Adrenal gland (tissue), 12 donors: ENCODE results near the gene BPI. TPM values are rescaled to one million over a fixed set of nuclear protein-coding genes. Genes with fewer than 3 reads are reported as not detected.

ENCODE experiments used
- DNase-seq, 7 donors: peaks; one replicate each; pipeline ENCODE4 v3.0.0-alpha.2; 2019 to 2020
- H3K27ac ChIP-seq, 5 donors: fragments of 200-600 bp; sonication (generic) in 4 of 5; 1 replicate in 3 of 5; 2 replicates in 2 of 5; pipeline versions ENCODE4 v1.5.1 to v1.8.0; 2016 to 2020; ENCODE audit warnings: mild to moderate bottlenecking in 1 of 5
- H3K27me3 ChIP-seq: fragments of 200-600 bp; 2 replicates; pipeline ENCODE4 v1.8.0; 2021
- H3K36me3 ChIP-seq, 2 donors: fragments of 200-600 bp; replicated peaks in 1 of 2; 1 replicate in 1 of 2; 2 replicates in 1 of 2; pipeline versions ENCODE4 v1.5.1 to v1.8.0; 2018 to 2022
- H3K4me1 ChIP-seq, 2 donors: fragments of 200-600 bp; replicated peaks in 1 of 2; 1 replicate in 1 of 2; 2 replicates in 1 of 2; pipeline versions ENCODE4 v1.5.1 to v1.8.0; 2018 to 2021
- H3K4me3 ChIP-seq, 4 donors: fragments of 200-600 bp; sonication (generic) in 3 of 4; one replicate each; pipeline ENCODE4 v1.5.1; 2016 to 2018
- H3K9me3 ChIP-seq, 3 donors: fragments of 200-600 bp; sonication (generic) in 1 of 3; replicated peaks in 1 of 3; 1 replicate in 2 of 3; 2 replicates in 1 of 3; pipeline versions ENCODE4 v1.5.1 to v1.8.0; 2016 to 2021
- POLR2A ChIP-seq, 2 donors: fragments of 450-650 bp; IDR thresholded peaks; one replicate each; pipeline ENCODE4 v1.6.1; 2017; ENCODE audit warnings: antibody characterized with exemption in 2 of 2, mild to moderate bottlenecking in 2 of 2, moderate library complexity in 1 of 2
- whole genome bisulfite sequencing, 4 donors: extraction: QIAGEN DNeasy Blood & Tissue Kit in 2 of 4; methylation state at CpG; one replicate each; pipeline versions ENCODE4 v1.1.5 to v1.1.7; 2013 to 2017; 5-methylcytosine and 5-hydroxymethylcytosine counted together
- intact Hi-C, 2 donors: fragments of 100-400 bp; cut with DNase I; formaldehyde crosslinking; loops; one replicate each; pipeline versions ENCODE4 v1.14.1 to v1.15.0; 2022 to 2023
- polyA plus RNA-seq, 3 donors: library from polyadenylated mRNA; stranded (reverse); fragments of 200-250 nt in 2 of 3; fragments of 350-450 nt in 1 of 3; fragmentation: Illumina TruSeq in 1 of 3; extraction: RNeasy Lipid Tissue Mini Kit (QIAGEN cat#74804) in 1 of 3; gene quantifications; one replicate each; pipeline ENCODE4 v1.2.3, GENCODE V29; 2013 to 2014
- total RNA-seq, 9 donors: library from RNA; depleted of rRNA in 4 of 9; stranded (reverse); fragments of >200 nt in 4 of 9; fragments of 120-200 nt in 1 of 9; fragmentation: NEBNext Ultra II Directional in 1 of 9; extraction: Animal tissue kit (Norgen Biotek cat#: 25700) in 1 of 9; gene quantifications; one replicate each; pipeline versions ENCODE4 v1.1.0 to v1.2.4, GENCODE V29; 2013 to 2023
- TF ChIP-seq, protein P1 (sequence below), 6 experiments: fragments of 450-650 bp in 4 of 6; fragments of 200-600 bp in 2 of 6; sonication (generic) in 1 of 6; IDR thresholded peaks; 1 replicate in 5 of 6; 2 replicates in 1 of 6; pipeline versions ENCODE4 v1.5.1 to v1.8.0; 2016 to 2021; ENCODE audit warnings: antibody characterized with exemption in 6 of 6, mild to moderate bottlenecking in 2 of 6, moderate library complexity in 1 of 6
- donor health status: healthy with polysubstance abuse.
- donor health status: Bipolar disorder and iron deficiency.
- donor health status: DM: yes; HTN: yes; CAD: no.
- donor health status: DM: no; HTN: no; CAD: no.
- donor health status: DM: no; HTN: no; CAD: no.
- donor health status: DM: yes; HTN: yes; CAD: no.

The BPI gene
- total and polyA plus RNA-seq, 12 donors = 0.13 to 0.74 (median 0.21) TPM; not detected in 2

DNA sequence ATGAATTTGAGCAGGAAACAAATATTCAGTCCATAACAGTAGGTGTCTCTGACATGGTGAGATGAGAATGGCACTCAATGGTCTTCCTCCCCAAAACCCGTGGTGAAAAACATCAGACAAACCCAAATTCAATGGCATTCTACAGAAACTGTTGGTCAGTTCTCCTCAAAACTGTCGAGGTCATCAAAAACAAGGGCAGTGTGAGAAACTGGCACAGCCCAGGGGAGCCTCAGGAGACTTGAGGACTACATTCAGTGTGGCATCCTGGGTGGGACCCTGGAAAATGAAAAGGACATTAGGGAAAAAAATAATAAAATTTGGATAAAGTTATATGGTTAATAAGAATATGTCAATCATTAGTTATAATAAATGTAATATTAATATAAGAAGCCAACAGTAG lies 82.9 kb downstream of the BPI start:
- TF ChIP-seq POLR2A (IDR thresholded peaks at IDR 0.05) = no peak
- TF ChIP-seq, protein P1, sequence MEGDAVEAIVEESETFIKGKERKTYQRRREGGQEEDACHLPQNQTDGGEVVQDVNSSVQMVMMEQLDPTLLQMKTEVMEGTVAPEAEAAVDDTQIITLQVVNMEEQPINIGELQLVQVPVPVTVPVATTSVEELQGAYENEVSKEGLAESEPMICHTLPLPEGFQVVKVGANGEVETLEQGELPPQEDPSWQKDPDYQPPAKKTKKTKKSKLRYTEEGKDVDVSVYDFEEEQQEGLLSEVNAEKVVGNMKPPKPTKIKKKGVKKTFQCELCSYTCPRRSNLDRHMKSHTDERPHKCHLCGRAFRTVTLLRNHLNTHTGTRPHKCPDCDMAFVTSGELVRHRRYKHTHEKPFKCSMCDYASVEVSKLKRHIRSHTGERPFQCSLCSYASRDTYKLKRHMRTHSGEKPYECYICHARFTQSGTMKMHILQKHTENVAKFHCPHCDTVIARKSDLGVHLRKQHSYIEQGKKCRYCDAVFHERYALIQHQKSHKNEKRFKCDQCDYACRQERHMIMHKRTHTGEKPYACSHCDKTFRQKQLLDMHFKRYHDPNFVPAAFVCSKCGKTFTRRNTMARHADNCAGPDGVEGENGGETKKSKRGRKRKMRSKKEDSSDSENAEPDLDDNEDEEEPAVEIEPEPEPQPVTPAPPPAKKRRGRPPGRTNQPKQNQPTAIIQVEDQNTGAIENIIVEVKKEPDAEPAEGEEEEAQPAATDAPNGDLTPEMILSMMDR (IDR thresholded peaks at IDR 0.05) = no peak
- no peak for DNase-seq
- Histone ChIP-seq H3K9me3 (no peaks in the 10 kb centered on the region), H3K4me1 (no peaks in the 10 kb centered on the region), H3K36me3 (no peaks in the 10 kb centered on the region), H3K27ac (no peak overlapping the region), H3K4me3 (no peak overlapping the region), H3K27me3 (no peaks in the 10 kb centered on the region)
- 58 to 77% (median 61%) methylated on average over 2 of the region's 2 CpGs for WGBS, 4 donors
- intact Hi-C loops = no loop called here

Other genes with a start within 250 kb of the BPI start
- gene TGM2, start 138.9 kb upstream of the BPI start, total RNA-seq = 100 to 1,000 TPM in 6 of 9 donors, 10 to 100 TPM in 3; 13.4 to 262 (median 108) TPM
- 10 to 100 TPM; 32.1 to 60.8 (median 46.9) TPM for gene TGM2, start 138.9 kb upstream of the BPI start, polyA plus RNA-seq
- gene KIAA1755, start 43.4 kb upstream of the BPI start, total RNA-seq = 1 to 10 TPM in 7 of 9 donors, under 1 TPM in 2; 0.78 to 5.3 (median 1.9) TPM
- 1 to 10 TPM in 2 of 3 donors, under 1 TPM in 1; 0.42 to 8.0 (median 3.2) TPM for gene KIAA1755, start 43.4 kb upstream of the BPI start, polyA plus RNA-seq
- 1 to 10 TPM in 1 of 9 donors, under 1 TPM in 6, not detected in 2; 0.15 to 2.0 (median 0.51) TPM for gene LBP, start 42.3 kb downstream of the BPI start, total RNA-seq
- under 1 TPM; 0.24 to 0.57 (median 0.32) TPM for gene LBP, start 42.3 kb downstream of the BPI start, polyA plus RNA-seq
- 10 to 100 TPM in 7 of 9 donors, 1 to 10 TPM in 2; 6.4 to 67.8 (median 17.2) TPM for gene SNHG17, start 131.2 kb downstream of the BPI start, total RNA-seq
- gene SNHG17, start 131.2 kb downstream of the BPI start, polyA plus RNA-seq = 10 to 100 TPM; 38.5 to 68.0 (median 57.8) TPM
- gene RALGAPB, start 168.7 kb downstream of the BPI start, total RNA-seq = 10 to 100 TPM; 23.9 to 44.7 (median 33.4) TPM
- 10 to 100 TPM; 11.7 to 34.7 (median 15.6) TPM for gene RALGAPB, start 168.7 kb downstream of the BPI start, polyA plus RNA-seq